HG03565 (cell line): ENCODE results near the gene MAP4K5.
"Not testable (repeated sequence)": the region's sequence is repeated elsewhere in the genome, so short reads cannot be mapped to it uniquely, and the experiment has no call there.

Source experiments
- ATAC-seq: cut with Tn5 transposase; IDR thresholded peaks from one replicate; pipeline ENCODE4 v1.9.1; 2021; ENCODE audit warnings: mild to moderate bottlenecking, moderate library complexity; ENCODE audit not compliant: unreplicated experiment

Gene MAP4K5

GRCh38 chr14:50532502-50533240 lies at the start of gene MAP4K5:
MAP4K5 (minus strand) TSS chr14:50532569; CDS start chr14:50532049, 520 bp downstream.
- peak; percentile 93 for ATAC-seq

GRCh38 chr14:50578433-50578832 lies 46.1 kb upstream of the MAP4K5 start:
- no peak for ATAC-seq

DNA sequence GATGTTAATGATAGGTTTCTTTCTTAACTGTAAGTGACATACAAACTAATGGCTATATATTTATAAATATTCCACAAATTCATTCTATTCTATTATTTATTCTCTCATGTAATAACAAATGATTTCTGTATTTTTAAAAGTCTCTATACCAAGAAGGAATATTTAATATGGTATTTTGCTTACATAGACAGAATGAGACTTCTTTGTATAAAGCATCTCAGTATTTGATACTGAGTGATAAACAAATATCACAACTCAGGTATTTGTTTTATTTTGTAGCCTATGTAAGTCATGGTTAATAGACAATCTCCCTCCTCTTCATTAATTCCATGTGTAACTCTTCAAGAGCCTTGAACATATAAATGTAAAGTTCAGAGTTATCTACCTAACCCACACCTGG lies 45.6 kb upstream of the MAP4K5 start:
- no peak for ATAC-seq

- ATAC-seq, result no peak
These were observed 43.4 kb upstream of the MAP4K5 start for GRCh38 chr14:50575769-50576168.

DNA sequence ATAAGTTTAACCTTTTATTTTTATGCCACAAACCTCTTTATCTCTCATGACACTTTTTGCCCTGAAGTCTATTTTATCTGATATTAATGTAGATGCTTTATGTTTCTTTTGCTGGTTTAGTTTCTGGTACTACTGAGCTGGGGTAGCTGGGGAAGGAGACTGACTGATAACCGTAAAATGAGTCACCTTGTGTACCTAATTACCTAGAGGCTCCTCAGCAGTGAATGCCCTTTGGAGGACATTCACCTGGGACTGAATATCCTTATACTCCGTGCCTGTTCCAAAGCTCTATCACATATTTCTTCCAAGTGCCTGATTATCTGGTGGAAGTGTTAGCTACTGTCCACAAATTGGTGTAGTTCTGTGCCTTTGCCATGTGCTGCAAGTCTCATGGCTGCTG lies 41.5 kb upstream of the MAP4K5 start:
- no peak for ATAC-seq

GRCh38 chr14:50569714-50570274 lies 37.4 kb upstream of the MAP4K5 start:
- no peak for ATAC-seq

DNA sequence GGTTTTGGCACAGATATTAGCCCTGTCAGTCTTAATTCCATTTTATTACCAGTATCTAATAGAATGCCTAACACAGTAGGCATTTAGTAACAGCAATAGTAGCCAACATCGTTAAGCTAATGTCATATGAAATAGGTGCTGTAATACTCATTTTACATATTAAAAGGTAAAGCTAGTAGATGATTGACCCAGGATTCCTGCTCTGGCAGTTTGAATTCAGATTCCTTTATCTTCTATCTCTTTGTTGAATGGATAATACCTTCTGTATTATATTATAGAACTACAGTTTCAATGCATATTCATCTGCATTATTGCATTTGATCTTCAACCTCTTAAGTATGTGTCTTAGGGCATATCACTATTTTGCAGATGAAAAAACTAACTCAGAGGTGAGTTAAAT lies 30.5 kb upstream of the MAP4K5 start:
- no peak for ATAC-seq

DNA sequence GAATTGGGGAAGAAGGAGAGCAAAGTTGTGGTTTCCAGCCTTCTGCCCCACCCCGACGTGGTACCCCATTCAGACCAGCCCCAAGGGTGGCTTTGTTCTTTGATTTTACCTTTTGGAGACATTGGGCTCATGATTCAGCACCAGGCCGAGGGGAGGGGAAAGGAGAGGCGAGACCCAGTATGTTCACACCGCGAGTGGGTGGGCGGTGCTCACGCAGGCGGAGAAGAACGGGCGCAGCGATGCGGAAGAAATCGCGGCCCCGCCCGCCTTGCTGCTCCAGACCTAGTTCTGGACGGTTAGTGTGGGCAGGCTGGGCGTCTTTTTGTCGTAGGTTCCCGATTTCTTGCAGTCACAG lies 28.5 kb upstream of the MAP4K5 start:
- no peak for ATAC-seq

DNA sequence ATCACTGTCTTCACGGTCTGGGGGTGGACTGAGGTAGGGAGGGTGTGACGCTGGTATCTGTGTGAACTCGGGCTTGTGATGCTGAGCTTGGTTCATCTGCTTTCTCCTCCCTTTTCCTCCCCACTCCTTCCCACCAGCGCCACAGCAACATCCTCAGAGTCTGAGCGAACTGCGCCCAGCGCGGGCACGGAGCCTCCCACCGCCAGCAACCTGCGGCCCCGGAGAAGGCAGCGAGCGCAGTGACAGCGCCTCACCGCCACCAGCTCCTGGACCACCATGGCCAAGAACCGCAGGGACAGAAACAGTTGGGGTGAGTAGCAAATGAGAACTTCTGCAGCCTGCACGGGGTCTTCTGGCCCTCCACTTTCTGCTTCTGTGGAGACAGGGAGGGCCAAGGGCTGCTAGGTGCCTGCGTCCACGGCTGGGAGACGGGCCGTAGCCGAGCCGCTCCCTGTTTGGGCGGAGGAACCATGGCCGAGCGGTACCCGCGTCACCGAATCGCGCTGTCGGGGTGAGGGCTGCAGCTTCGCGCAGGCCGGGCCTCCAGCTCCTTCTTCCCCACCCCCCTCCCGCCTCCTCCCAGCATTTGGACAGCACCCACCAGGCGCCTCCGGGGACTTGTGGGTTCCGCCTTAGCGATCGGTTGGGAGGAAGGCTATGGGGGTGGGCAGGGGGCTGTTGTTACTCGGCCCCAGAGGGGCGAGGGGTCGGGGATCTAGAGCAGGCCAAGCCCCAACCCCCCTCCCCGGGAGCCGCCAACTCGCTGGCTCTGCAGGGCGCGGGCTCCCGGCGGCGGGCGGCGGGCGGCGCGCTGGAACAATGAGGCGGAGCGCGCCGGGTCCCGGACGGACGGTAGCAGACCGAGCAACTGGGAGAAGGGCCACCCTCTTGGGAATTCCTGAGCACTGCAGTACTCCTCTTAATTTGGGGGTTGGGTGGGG lies 27.9 kb upstream of the MAP4K5 start, which contains the start of gene ATL1:
Gene ATL1 (plus strand): TSS at position 156 of the 941 bp plus-strand sequence. CDS start 121 bp downstream, at position 277.
- ATAC-seq, result no peak

DNA sequence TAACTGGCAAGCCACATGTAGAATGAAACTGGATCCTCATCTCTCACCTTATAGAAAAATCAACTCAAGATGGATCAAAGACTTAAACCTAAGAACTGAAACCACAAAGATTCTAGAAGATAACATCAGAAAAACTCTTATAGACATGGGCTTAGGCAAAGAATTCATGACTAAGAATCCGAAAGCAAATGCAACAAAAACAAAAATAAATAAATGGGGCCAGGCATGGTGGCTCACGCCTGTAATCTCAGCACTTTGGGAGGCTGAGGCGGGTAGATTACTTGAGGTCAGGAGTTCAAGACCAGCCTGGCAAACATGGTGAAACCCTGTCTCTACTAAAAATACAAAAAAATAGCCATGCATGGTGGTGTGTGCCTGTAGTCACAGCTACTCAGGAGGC lies 20.4 kb upstream of the MAP4K5 start:
- ATAC-seq, result not testable (repeated sequence)

- no peak for ATAC-seq
These were observed 19.5 kb upstream of the MAP4K5 start for GRCh38 chr14:50551877-50552276.

GRCh38 chr14:50550294-50550693 lies 17.9 kb upstream of the MAP4K5 start:
- ATAC-seq, result no peak

GRCh38 chr14:50545618-50546017 lies 13.2 kb upstream of the MAP4K5 start:
- no peak for ATAC-seq

- no peak for ATAC-seq
These were observed 12.5 kb upstream of the MAP4K5 start for GRCh38 chr14:50544911-50545310.

GRCh38 chr14:50542941-50543418 lies 10.6 kb upstream of the MAP4K5 start:
- ATAC-seq, result peak; percentile 60

- ATAC-seq, result no peak
These were observed 8.8 kb upstream of the MAP4K5 start for GRCh38 chr14:50541159-50541567.

DNA sequence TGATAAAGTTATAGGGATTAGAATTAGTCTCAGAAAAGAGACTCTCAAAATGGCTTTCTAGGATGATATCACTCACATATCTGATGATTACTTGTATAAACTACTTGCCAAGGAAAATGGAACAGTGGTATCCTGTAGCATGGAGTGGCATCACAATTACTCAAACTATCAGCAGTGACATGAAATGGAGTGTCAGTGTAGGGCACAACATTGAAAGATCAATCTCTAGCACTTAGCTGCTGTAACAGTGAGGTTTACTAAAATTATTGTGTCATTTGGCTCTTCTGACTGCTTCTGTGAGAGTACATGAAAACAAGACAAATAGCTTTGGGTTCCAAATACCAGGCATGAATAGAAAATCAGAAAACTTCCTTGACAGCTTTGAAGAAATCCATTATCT lies 6.7 kb upstream of the MAP4K5 start:
- ATAC-seq, result no peak

DNA sequence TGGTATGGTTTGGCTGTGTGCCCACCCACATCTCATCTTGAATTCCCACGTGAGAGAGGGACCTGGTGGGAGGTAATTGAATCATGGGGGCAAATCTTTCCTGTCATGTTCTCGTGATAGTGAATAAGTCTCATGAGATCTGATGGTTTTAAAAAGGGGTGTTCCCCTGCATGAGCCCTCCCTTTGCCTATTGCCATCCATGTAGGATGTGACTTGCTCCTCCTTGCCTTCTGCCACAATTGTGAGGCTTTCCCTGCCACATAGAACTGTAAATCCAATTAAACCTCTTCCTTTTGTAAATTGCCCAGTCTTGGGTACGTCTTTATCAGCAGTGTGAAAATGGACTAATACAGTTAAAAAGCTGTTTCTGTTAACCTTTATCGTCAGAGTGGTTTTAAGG lies 5.7 kb upstream of the MAP4K5 start:
- ATAC-seq, result not testable (repeated sequence)

DNA sequence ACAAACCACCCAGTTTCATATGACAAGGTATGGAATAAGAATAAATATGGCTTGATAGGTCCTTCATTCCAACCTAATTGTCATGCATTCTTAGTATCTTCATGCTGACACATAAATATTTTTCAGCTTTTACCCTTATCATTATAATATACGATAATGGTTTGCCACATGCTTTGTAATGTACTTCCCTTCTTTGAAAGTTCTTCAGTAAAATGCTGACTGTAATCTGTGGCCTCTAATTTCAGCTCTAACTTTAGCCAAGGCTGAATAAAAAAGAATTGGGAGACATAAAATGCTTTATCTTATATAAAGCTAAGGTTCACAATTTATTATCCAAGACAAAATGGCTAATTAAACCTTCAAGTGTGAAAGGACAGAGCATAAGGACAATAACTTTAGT lies 2.6 kb upstream of the MAP4K5 start:
- ATAC-seq, result no peak

DNA sequence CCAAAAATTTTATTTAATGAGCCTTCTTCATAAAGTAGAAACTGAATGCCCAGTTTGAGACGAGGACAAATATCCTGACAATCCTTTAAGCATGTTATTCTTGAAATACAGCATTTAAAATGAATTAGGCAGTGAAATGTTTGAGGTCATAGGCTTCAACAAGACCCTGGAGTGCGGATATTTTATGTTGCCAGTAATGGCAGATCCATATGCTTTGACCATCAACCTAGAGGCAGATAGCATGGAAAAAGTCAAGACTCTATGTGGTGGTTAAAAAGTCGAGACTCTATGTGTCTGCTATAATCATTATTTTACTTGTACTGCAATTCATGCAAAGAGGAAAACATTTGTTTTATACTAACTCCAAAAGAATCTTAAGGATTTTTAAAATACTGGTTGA lies 2.0 kb upstream of the MAP4K5 start:
- ATAC-seq, result no peak

DNA sequence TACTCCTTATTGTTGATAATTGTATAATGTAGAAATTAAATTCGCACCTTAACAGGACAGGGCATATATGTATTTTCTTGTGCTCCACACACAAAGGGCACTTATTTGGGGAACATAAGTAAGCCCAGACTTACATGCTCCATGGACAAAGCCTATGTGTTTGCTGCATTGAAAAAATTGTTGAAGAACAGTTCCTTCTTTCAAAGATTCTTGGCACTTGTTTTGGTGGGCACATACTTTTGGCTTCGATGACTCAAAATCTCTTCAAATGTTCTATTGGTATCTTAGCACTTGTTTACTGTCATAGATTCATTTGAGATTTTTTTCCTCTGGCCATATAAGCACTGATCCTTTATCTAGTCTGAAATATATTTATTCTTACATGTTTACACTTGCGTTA lies 1.4 kb upstream of the MAP4K5 start:
- ATAC-seq, result no peak
